ENCODE data around the gene MSRB1. TPM values are rescaled to one million over a fixed set of nuclear protein-coding genes. Genes with fewer than 3 reads are reported as not detected.

The MSRB1 gene
- total RNA-seq, 1 experiment from 2014 or later: 18.3 TPM

- TF ChIP-seq, protein P1, sequence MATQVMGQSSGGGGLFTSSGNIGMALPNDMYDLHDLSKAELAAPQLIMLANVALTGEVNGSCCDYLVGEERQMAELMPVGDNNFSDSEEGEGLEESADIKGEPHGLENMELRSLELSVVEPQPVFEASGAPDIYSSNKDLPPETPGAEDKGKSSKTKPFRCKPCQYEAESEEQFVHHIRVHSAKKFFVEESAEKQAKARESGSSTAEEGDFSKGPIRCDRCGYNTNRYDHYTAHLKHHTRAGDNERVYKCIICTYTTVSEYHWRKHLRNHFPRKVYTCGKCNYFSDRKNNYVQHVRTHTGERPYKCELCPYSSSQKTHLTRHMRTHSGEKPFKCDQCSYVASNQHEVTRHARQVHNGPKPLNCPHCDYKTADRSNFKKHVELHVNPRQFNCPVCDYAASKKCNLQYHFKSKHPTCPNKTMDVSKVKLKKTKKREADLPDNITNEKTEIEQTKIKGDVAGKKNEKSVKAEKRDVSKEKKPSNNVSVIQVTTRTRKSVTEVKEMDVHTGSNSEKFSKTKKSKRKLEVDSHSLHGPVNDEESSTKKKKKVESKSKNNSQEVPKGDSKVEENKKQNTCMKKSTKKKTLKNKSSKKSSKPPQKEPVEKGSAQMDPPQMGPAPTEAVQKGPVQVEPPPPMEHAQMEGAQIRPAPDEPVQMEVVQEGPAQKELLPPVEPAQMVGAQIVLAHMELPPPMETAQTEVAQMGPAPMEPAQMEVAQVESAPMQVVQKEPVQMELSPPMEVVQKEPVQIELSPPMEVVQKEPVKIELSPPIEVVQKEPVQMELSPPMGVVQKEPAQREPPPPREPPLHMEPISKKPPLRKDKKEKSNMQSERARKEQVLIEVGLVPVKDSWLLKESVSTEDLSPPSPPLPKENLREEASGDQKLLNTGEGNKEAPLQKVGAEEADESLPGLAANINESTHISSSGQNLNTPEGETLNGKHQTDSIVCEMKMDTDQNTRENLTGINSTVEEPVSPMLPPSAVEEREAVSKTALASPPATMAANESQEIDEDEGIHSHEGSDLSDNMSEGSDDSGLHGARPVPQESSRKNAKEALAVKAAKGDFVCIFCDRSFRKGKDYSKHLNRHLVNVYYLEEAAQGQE (IDR thresholded peaks at IDR 0.05; ENCODE audit: low read depth): no peak
- TF ChIP-seq EGR1 (IDR thresholded peaks at IDR 0.05; ENCODE audit: low read depth): no peak
Observed at GRCh38 chr16:1987198-1987597, 44.2 kb upstream of the MSRB1 start (continued).

GRCh38 chr16:1985466-1986150 lies 42.6 kb upstream of the MSRB1 start:
- H3K27ac ChIP-seq (ENCODE audit: low read depth, low read length): peak overlapping the region; percentile 84

More at GRCh38 chr16:1985466-1986150, 42.6 kb upstream of the MSRB1 start:
- Histone ChIP-seq H3K9me2 (ENCODE audit: insufficient read depth) (no peaks in the 10 kb centered on the region), H3K4me1 (ENCODE audit: control insufficient read depth in 1 of 2, insufficient read depth in 2 of 2, low read length in 2 of 2) (peaks cover 41 to 57% of the 10 kb centered on the region in 2 experiments), H3K9me3 (ENCODE audit: control insufficient read depth in 1 of 2, insufficient read depth in 1 of 2, low read depth in 1 of 2, low read length in 2 of 2) (no peaks in the 10 kb centered on the region), H2AFZ (ENCODE audit: low read depth, low read length, poor library complexity, severe bottlenecking) (no peak overlapping the region), H3K27me3 (ENCODE audit: insufficient read depth, low read length) (no peaks in the 10 kb centered on the region), H3K9ac (ENCODE audit: low read length) (peak overlapping the region; percentile 96), H4K20me1 (ENCODE audit: insufficient read depth) (no peaks in the 10 kb centered on the region), H3K4me2 (ENCODE audit: low read length) (peak overlapping the region; percentile 95), H3K4me3 (replicated peaks in 1 of 2; ENCODE audit: low read depth in 1 of 2, low read length in 2 of 2) (peak overlapping the region; percentile 84 to 97), H3K79me2 (ENCODE audit: insufficient read depth, low read length) (peaks cover 20% of the 10 kb centered on the region), H3K36me3 (ENCODE audit: control insufficient read depth in 1 of 2, insufficient read depth in 2 of 2, low read length in 2 of 2) (peaks cover 6 to 14% of the 10 kb centered on the region in 2 experiments; a peak in 2 of 4 replicates)
- intact Hi-C loops (cut with micrococcal nuclease): no loop called here
- ChIA-PET CTCF (no interaction called here), RAD21 (ENCODE audit: low non-redundant PET in 1 of 2, low total read pairs in 2 of 2, uncharacterized antibody in 2 of 2, unreplicated experiment in 2 of 2) (no interaction called here), POLR2A (interaction anchor here (12.5 kb wide), 1 partner anchor 20 kb away, joined by 104 read pairs; the partner anchor contains the start of genes RNF151 and RPS2)
- no peak for DNase-seq (ENCODE audit: low read depth, low spot score)
- ATAC-seq: no peak
- no TSS peak for BruUV-seq (replicated peaks)
- TF ChIP-seq RAD21 (IDR thresholded peaks at IDR 0.05; ENCODE audit: low read depth): no peak
- no peak for TF ChIP-seq CTCF (IDR thresholded peaks at IDR 0.05 in 2 of 3, conservative IDR thresholded peaks at IDR 0.05 in 1 of 3; ENCODE audit: borderline replicate concordance in 1 of 3, insufficient read depth in 1 of 3, low read depth in 2 of 3, low read length in 2 of 3)
- TF ChIP-seq ATF3 (IDR thresholded peaks at IDR 0.05): no peak
- no peak for TF ChIP-seq TCF7L2 (IDR thresholded peaks at IDR 0.05; ENCODE audit: borderline replicate concordance, extremely low read depth, insufficient read depth, insufficient read length)
- TF ChIP-seq, protein P1 (IDR thresholded peaks at IDR 0.05; ENCODE audit: low read depth): no peak
- TF ChIP-seq ELF1 (IDR thresholded peaks at IDR 0.05; ENCODE audit: borderline replicate concordance, low read depth): no peak
- no peak for TF ChIP-seq CEBPB (IDR thresholded peaks at IDR 0.05; ENCODE audit: low read depth)
- TF ChIP-seq, protein P2, sequence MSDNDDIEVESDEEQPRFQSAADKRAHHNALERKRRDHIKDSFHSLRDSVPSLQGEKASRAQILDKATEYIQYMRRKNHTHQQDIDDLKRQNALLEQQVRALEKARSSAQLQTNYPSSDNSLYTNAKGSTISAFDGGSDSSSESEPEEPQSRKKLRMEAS (IDR thresholded peaks at IDR 0.05): no peak
- TF ChIP-seq SIN3A (IDR thresholded peaks at IDR 0.05; ENCODE audit: low read depth): no peak

Data from HCT116 (cell line).